MM.1S (cell line): ENCODE measurements around the gene ZBTB25.

Experiments
- EZH2 ChIP-seq: fragments of 300-600 bp; sonication (generic); optimal IDR thresholded peaks from 2 replicates; pipeline ENCODE3; 2017; ENCODE audit warnings: low read depth, mild to moderate bottlenecking, antibody characterized with exemption, low read length, mixed read lengths
- EZH2phosphoT487 ChIP-seq: fragments of 300-600 bp; sonication (generic); IDR thresholded peaks from 2 replicates; pipeline ENCODE4 v1.6.1; 2018; ENCODE audit warnings: antibody characterized with exemption, low read length
- TF ChIP-seq, protein P1 (sequence below): fragments of 300-600 bp; sonication (generic); IDR thresholded peaks from 2 replicates; pipeline ENCODE4 v1.5.1; 2016; ENCODE audit warnings: antibody characterized with exemption, low read length, mixed read lengths

DNA sequence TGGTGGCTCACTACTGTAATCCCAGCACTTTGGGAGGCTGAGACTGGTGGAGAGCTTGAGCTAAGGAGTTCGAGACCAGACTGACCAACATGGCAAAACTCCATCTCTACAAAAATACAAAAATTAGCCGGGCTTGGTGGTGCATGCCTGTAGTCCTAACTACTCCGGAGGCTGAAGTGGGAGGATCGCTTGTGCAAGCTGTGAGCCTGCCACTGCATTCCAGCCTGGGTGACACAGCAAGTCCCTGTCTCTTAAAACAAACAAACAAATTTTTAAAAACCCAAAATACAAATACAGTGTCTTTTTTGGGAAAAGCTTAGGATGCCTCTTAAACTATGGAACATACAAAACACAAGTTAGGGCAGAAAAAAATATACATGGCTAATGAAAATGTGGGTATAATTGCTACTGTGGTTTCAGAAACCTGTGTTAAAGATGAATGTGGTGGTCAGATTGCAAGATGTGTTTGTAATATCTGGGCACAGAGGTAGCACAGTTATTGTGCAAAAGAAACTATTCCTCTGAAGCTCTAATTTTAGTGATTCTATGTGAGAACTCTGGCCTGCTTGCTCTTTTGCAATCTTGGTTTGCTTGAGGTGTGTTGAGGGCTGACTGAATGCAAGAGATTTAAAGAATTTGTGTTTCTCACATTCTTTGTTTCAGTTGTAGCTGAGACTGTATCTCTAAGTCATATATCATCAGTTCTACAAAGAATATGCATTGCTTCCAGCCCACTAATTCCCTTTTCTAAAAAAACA, 33.0 kb upstream of the ZBTB25 start:
- TF ChIP-seq EZH2 (no peak), EZH2phosphoT487 (no peak)
- TF ChIP-seq, protein P1, sequence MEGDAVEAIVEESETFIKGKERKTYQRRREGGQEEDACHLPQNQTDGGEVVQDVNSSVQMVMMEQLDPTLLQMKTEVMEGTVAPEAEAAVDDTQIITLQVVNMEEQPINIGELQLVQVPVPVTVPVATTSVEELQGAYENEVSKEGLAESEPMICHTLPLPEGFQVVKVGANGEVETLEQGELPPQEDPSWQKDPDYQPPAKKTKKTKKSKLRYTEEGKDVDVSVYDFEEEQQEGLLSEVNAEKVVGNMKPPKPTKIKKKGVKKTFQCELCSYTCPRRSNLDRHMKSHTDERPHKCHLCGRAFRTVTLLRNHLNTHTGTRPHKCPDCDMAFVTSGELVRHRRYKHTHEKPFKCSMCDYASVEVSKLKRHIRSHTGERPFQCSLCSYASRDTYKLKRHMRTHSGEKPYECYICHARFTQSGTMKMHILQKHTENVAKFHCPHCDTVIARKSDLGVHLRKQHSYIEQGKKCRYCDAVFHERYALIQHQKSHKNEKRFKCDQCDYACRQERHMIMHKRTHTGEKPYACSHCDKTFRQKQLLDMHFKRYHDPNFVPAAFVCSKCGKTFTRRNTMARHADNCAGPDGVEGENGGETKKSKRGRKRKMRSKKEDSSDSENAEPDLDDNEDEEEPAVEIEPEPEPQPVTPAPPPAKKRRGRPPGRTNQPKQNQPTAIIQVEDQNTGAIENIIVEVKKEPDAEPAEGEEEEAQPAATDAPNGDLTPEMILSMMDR = no peak
